Transverse colon (tissue), 4 donors: ENCODE data around the gene INSRR. TPM values are rescaled to one million over a fixed set of nuclear protein-coding genes. Genes with fewer than 3 reads are reported as not detected.

Experiments
- DNase-seq: peaks from one replicate; pipeline ENCODE4 v3.0.0-alpha.2; 2019
- H3K27ac ChIP-seq, 4 donors: fragments of 200-600 bp; sonication (generic); 2 replicates each; pipeline ENCODE4 v1.5.1; 2016 to 2018; ENCODE audit warnings: inconsistent platforms in 4 of 4
- H3K27me3 ChIP-seq: fragments of 200-600 bp; sonication (generic); 2 replicates; pipeline ENCODE4 v1.5.1; 2017; ENCODE audit warnings: inconsistent platforms
- H3K36me3 ChIP-seq, 4 donors: fragments of 200-600 bp; sonication (generic); 2 replicates each; pipeline ENCODE4 v1.5.1; 2017 to 2019; ENCODE audit warnings: inconsistent platforms in 4 of 4
- H3K4me1 ChIP-seq, 4 donors: fragments of 200-600 bp; sonication (generic); 2 replicates each; pipeline ENCODE4 v1.5.1; 2017 to 2020; ENCODE audit warnings: inconsistent platforms in 4 of 4
- H3K4me3 ChIP-seq, 4 donors: fragments of 200-600 bp; sonication (generic); 1 replicate in 1 of 4; 2 replicates in 3 of 4; pipeline versions ENCODE4 v1.5.1 to v1.6.1; 2017 to 2019; ENCODE audit warnings: inconsistent platforms in 4 of 4
- H3K9me3 ChIP-seq, 2 donors: fragments of 200-600 bp; sonication (generic); 2 replicates each; pipeline ENCODE4 v1.5.1; 2017 to 2019; ENCODE audit warnings: inconsistent platforms in 2 of 2
- EP300 ChIP-seq: sonication (generic); formaldehyde crosslinking; IDR thresholded peaks from one replicate; pipeline ENCODE4 v1.6.1; 2017; ENCODE audit warnings: antibody characterized with exemption, low read depth
- POLR2A ChIP-seq: fragments of 450-650 bp; IDR thresholded peaks from one replicate; pipeline ENCODE4 v1.6.1; 2016; ENCODE audit warnings: antibody characterized with exemption, mild to moderate bottlenecking, moderate library complexity
- POLR2AphosphoS5 ChIP-seq, 3 donors: sonication (generic); formaldehyde crosslinking; IDR thresholded peaks; one replicate each; pipeline ENCODE4 v1.6.1; 2016; ENCODE audit warnings: antibody characterized with exemption in 3 of 3
- WGBS, 2 donors: methylation state at CpG; one replicate each; pipeline ENCODE4 v1.1.5; 2018; ENCODE audit warnings: low coverage in 1 of 2; 5-methylcytosine and 5-hydroxymethylcytosine counted together
- in situ Hi-C, 4 donors: fragments of 200-750 bp; cut with MboI; loops; one replicate each; pipeline versions ENCODE4 v1.15.0 to v1.15.1; 2017; ENCODE audit warnings: low sequenced_read_pairs in 3 of 4, low pct_ligation_motif_present in 1 of 4, low pct_unique_long_range_greater_than_20kb in 1 of 4
- intact Hi-C: fragments of 100-400 bp; cut with DNase I; formaldehyde crosslinking; loops from one replicate; pipeline ENCODE4 v1.15.1; 2023; ENCODE audit warnings: low total_unique reads
- total RNA-seq, 4 donors: library from RNA; depleted of rRNA; stranded (reverse); fragments of >200 nt; gene quantifications; one replicate each; pipeline ENCODE4 v1.1.0, GENCODE V29; 2016
- TF ChIP-seq, protein P1 (sequence below), 5 experiments: fragments of 200-600 bp in 3 of 5; fragments of 450-650 bp in 2 of 5; sonication (generic) in 3 of 5; IDR thresholded peaks; 1 replicate in 2 of 5; 2 replicates in 3 of 5; pipeline ENCODE4 v1.5.1; 2016 to 2017; ENCODE audit warnings: antibody characterized with exemption in 5 of 5, inconsistent platforms in 3 of 5, mild to moderate bottlenecking in 2 of 5, moderate library complexity in 1 of 5

Gene INSRR
- total RNA-seq, 4 donors from 2014 or later = not detected

DNA sequence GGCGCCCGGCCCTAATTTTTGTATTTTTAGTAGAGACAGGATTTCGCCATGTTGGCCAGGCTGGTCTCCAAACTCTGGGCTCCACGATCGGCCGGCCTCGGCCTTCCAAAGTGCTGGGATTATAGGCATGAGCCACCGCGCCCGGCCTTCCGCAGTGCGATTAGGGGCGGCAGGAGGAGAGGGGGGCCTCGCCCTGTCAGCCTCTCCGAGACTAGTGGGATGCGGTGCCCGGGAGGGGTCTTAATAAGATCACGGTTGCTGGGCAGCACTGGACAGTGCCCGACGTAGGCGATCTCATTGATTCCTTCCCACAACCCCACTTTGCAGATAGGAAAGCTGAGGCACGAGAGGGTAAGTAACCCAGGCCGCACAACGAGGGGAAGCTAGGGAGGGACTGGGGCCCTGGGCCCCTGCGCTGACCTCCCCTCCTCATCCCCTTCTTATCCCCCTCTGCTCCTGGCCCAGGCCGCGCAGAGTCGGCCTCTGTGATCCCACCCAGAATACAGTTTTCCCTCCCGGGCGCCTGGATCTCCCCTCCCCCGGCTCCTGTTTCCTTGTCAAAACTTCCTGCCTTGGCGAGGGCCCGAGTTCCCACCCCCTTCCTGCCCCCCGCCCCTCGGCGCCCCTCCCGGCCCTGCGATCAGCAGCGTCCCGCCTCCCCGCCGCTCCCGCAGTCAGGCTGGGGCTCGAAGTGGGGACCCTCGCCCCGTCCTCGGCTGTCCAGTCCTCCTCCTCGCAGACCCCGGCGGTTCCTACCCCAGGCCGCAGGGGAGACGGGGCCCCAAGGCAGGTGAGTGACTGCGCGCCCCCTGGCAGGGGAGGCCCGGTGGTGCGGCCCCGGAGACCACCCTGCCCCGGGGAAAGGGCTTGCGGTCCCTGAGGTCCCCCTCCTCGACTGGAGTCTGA lies 34.4 kb upstream of the INSRR start, which contains the start of gene PEAR1:
PEAR1 (plus strand) TSS at position 671 of the 906 bp plus-strand sequence. CDS start 10,209 bp downstream, outside the sequence.
- no peaks in the 10 kb centered on the region for H3K36me3 ChIP-seq
- peaks cover 39% of the 10 kb centered on the region for H3K27me3 ChIP-seq
- peak within 1 kb of the TSS; percentile 69 to 88 (median 71) for H3K27ac ChIP-seq
- TF ChIP-seq POLR2A = no peak
- TF ChIP-seq POLR2AphosphoS5 (IDR thresholded peaks at IDR 0.05) = peak in 1 of 3 donors; percentile 43
- TF ChIP-seq, protein P1, sequence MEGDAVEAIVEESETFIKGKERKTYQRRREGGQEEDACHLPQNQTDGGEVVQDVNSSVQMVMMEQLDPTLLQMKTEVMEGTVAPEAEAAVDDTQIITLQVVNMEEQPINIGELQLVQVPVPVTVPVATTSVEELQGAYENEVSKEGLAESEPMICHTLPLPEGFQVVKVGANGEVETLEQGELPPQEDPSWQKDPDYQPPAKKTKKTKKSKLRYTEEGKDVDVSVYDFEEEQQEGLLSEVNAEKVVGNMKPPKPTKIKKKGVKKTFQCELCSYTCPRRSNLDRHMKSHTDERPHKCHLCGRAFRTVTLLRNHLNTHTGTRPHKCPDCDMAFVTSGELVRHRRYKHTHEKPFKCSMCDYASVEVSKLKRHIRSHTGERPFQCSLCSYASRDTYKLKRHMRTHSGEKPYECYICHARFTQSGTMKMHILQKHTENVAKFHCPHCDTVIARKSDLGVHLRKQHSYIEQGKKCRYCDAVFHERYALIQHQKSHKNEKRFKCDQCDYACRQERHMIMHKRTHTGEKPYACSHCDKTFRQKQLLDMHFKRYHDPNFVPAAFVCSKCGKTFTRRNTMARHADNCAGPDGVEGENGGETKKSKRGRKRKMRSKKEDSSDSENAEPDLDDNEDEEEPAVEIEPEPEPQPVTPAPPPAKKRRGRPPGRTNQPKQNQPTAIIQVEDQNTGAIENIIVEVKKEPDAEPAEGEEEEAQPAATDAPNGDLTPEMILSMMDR (IDR thresholded peaks at IDR 0.05) = no peak
- H3K4me1 ChIP-seq = peaks cover 3 to 17% (median 16%) of the 10 kb centered on the region in 4 donors
- no peak for DNase-seq
- intact Hi-C loops (no loop called here), in situ Hi-C loops (no loop called here)
- peak within 1 kb of the TSS in 3 of 4 donors; percentile 12 to 36 (median 25) for H3K4me3 ChIP-seq
- WGBS, 2 donors = 21% methylated on average over 52 of the region's 60 CpGs; no CpG with 5 or more reads in 1 of the 2 donors
- no peaks in the 10 kb centered on the region for H3K9me3 ChIP-seq

DNA sequence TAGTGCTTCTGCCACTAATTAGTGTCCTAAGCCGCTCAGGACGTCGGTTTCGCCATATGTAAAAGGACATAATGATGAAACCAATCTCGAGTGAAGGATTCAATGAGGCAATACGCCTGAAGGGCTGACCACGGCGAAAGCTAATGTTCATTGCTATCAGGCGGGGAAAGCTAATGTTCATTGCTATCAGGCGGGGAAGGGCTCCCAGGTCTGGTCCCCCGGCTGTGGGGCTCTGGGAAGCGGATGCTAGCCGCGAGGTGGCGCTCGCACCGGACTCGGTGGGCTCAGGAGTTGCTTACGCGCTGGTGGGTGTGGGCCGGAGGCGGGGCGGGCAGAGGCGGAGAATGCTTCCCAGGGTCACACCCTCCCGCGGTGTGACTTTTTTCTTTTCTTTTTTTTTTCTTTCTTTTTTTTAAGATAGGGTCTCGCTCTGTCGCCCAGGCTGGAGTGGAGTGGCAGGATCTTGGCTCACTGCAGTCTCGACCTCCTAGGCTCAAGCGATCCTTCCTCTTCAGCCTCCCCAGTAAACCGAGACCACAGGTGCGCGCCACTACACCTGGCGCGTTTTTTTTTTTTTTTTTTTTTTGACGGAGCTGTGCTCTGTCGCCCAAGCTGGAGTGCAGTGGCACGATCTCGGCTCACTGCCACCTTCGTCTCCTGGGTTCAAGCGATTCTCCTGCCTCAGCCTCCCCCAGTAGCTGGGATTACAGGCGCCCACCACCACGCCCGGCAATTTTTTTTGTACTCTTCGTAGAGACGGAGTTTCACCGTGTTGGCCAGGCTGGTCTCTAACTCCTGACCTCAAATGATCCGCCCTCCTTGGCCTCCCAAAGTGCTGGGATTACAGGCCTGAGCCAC lies 33.5 kb upstream of the INSRR start:
- no peaks in the 10 kb centered on the region for H3K9me3 ChIP-seq
- H3K4me1 ChIP-seq = peaks cover 3 to 17% (median 16%) of the 10 kb centered on the region in 4 donors
- H3K27ac ChIP-seq = peak overlapping the region; percentile 69 to 88 (median 71)
- H3K27me3 ChIP-seq = peaks cover 41% of the 10 kb centered on the region
- intact Hi-C loops (no loop called here), in situ Hi-C loops (no loop called here)
- no peak for TF ChIP-seq POLR2A
- TF ChIP-seq, protein P1 (IDR thresholded peaks at IDR 0.05) = peak; percentile 73 to 89 (median 84)
- TF ChIP-seq POLR2AphosphoS5 (IDR thresholded peaks at IDR 0.05) = peak in 1 of 3 donors; percentile 11
- WGBS, 2 donors = 4 to 7% methylated on average over 22 to 48 of the region's 48 CpGs
- no peaks in the 10 kb centered on the region for H3K36me3 ChIP-seq
- DNase-seq = peak; percentile 92
- peak overlapping the region in 3 of 4 donors; percentile 12 to 36 (median 16) for H3K4me3 ChIP-seq

DNA sequence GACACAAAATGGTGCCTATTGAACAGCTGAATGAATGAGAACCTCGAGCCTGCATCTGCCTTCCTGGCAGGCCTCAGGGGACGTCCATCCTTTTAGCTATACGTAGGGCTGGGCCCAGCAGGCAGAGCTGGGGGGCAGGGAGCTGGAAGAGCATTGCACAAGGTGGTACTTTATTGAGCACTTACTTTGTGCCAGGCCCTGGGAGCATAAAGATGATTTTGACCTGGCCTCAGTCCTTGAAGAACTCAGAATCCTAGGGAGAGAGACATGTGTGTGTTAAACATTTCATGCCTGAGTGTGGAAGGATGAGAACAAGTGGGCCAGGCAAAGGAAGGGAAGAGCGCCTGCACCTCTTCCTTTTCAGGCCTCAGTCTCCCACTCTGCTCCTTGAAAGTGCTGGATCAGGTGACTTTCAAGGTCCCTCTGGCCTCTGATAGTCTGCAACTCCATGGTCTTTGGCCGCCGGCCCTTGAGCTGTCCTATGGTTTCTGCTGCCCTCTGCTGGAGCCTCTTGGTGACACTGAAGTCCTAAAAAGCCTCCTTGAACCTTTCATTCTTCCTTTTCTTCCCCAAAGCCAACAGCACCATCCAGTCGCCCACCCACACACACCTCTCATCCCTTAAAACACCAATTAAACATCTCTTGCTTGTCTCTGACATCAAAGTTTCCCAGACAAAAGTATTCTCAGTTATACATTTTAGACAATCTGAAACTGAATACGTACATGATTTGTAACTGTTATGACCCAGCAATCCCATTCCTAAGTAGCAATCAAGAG lies 31.1 kb upstream of the INSRR start:
- no peak overlapping the region for H3K4me3 ChIP-seq
- H3K27ac ChIP-seq = no peak overlapping the region
- no peak for TF ChIP-seq EP300
- TF ChIP-seq, protein P1 (IDR thresholded peaks at IDR 0.05) = peak; percentile 65 to 76 (median 70)
- H3K9me3 ChIP-seq = no peaks in the 10 kb centered on the region
- DNase-seq = peak; percentile 80
- intact Hi-C loops = no loop called here
- peaks cover 56% of the 10 kb centered on the region for H3K27me3 ChIP-seq
- peaks cover 3 to 17% (median 16%) of the 10 kb centered on the region in 4 donors for H3K4me1 ChIP-seq
- WGBS, 2 donors = 17 to 39% methylated on average over 2 to 8 of the region's 8 CpGs
- in situ Hi-C loops = no loop called here
- H3K36me3 ChIP-seq = no peaks in the 10 kb centered on the region
